NT2/D1 (cell line): ENCODE measurements around the gene CAMK4.

Experiments used
- SUZ12 ChIP-seq: IDR thresholded peaks from 2 replicates; pipeline ENCODE4 v1.6.1; 2011; ENCODE audit not compliant: insufficient read length, insufficient read depth; ENCODE audit errors: extremely low read depth
- YY1 ChIP-seq: IDR thresholded peaks from 2 replicates; pipeline ENCODE4 v1.6.1; 2011; ENCODE audit not compliant: insufficient read length, insufficient read depth
- ZNF274 ChIP-seq: IDR thresholded peaks from 2 replicates; pipeline ENCODE4 v1.6.1; 2011; ENCODE audit warnings: mild to moderate bottlenecking, low read depth, low read length

DNA sequence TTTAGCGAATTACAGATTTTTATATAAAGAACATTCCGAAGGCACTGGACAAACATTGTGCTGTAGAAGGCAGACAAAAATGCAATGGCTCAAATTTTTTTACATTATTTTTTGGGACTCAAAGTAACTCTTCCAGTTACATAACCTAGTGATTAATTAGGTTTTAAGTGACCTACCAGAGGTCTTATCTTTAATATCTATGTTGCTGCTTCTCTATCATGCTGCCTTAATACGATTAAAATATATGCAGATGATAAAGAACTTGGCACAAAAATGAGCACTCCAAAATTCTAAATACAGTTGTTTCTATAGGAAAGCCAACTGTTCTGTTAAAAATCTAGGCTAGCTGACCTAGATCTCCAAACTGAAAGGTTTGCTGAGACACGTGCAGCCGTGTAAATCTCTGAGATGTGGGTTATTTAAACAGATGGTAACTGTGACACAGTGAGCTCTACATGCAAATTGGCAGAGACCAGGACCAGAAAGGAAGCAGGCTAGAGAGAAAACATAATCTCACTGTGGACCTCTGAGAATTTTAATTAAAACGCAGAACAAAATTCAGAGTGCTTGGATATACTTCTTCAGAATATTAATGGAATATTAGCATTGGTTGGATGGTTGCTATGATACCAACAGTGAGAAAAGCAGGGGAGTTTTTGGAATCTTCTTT, 56.2 kb downstream of the CAMK4 start:
- TF ChIP-seq YY1 (no peak), ZNF274 (no peak), SUZ12 (no peak)
